ENCODE results near the gene DHX40.

DNA sequence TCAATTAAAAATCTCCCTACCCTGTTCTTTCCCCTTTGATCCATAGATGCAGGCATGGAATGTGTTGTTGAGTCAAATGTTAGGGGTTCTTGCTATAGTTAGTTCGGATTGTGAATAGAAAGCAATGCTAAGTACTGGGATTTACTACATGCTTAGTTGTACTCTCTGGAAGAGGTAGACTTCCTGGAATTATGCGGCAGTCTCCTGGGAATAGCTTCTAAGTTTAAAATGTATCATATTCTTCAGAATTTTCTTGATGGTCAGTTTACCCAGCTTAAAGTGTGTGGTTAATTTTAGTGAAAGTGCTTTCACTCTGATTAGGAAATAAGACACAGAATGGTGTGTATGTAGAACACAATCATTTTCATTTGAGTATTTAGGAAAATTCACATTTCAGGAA, 57.7 kb downstream of the DHX40 start:
- TF ChIP-seq POLR2A (IDR thresholded peaks at IDR 0.05; ENCODE audit: low read depth), result no peak
- TF ChIP-seq, protein P1, sequence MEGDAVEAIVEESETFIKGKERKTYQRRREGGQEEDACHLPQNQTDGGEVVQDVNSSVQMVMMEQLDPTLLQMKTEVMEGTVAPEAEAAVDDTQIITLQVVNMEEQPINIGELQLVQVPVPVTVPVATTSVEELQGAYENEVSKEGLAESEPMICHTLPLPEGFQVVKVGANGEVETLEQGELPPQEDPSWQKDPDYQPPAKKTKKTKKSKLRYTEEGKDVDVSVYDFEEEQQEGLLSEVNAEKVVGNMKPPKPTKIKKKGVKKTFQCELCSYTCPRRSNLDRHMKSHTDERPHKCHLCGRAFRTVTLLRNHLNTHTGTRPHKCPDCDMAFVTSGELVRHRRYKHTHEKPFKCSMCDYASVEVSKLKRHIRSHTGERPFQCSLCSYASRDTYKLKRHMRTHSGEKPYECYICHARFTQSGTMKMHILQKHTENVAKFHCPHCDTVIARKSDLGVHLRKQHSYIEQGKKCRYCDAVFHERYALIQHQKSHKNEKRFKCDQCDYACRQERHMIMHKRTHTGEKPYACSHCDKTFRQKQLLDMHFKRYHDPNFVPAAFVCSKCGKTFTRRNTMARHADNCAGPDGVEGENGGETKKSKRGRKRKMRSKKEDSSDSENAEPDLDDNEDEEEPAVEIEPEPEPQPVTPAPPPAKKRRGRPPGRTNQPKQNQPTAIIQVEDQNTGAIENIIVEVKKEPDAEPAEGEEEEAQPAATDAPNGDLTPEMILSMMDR (IDR thresholded peaks at IDR 0.05), result no peak
